WTC11 (cell line): ENCODE results near the gene CAMK2A.

ENCODE experiments used
- ATF3 ChIP-seq: sonication (generic); formaldehyde crosslinking; conservative IDR thresholded peaks from 2 replicates; pipeline ENCODE4 v1.8.1; 2022; ENCODE audit warnings: mild to moderate bottlenecking, missing genetic modification reagents
- CTCF ChIP-seq: fragments of 200-600 bp; IDR thresholded peaks from 2 replicates; pipeline ENCODE4 v1.8.0; 2022; ENCODE audit warnings: antibody characterized with exemption
- ELF4 ChIP-seq: sonication (generic); formaldehyde crosslinking; IDR thresholded peaks from 2 replicates; pipeline ENCODE4 v1.8.1; 2022; ENCODE audit warnings: low read depth, mild to moderate bottlenecking, moderate library complexity, missing genetic modification reagents
- KAT7 ChIP-seq: sonication (generic); formaldehyde crosslinking; IDR thresholded peaks from 2 replicates; pipeline ENCODE4 v1.8.1; 2023; ENCODE audit warnings: missing genetic modification reagents, mild to moderate bottlenecking, borderline replicate concordance
- MAX ChIP-seq: sonication (generic); formaldehyde crosslinking; IDR thresholded peaks from 2 replicates; pipeline ENCODE4 v1.8.0; 2022; ENCODE audit warnings: mild to moderate bottlenecking, missing genetic modification reagents
- MYBL2 ChIP-seq: sonication (generic); formaldehyde crosslinking; IDR thresholded peaks from 2 replicates; pipeline ENCODE4 v1.8.1; 2023; ENCODE audit warnings: mild to moderate bottlenecking, moderate library complexity, missing genetic modification reagents
- NFATC4 ChIP-seq: fragments of 250-450 bp; sonication (Bioruptor Pico); IDR thresholded peaks from 2 replicates; pipeline ENCODE4 v1.9.0; 2021; ENCODE audit warnings: mild to moderate bottlenecking
- SP1 ChIP-seq: sonication (generic); formaldehyde crosslinking; conservative IDR thresholded peaks from 2 replicates; pipeline ENCODE4 v1.8.1; 2022; ENCODE audit warnings: missing genetic modification reagents
- USF2 ChIP-seq: sonication (generic); formaldehyde crosslinking; IDR thresholded peaks from 2 replicates; pipeline ENCODE4 v1.8.1; 2023; ENCODE audit warnings: mild to moderate bottlenecking, missing genetic modification reagents, moderate library complexity

- TF ChIP-seq CTCF (no peak), ELF4 (CRISPR knock-in tag) (no peak), SP1 (CRISPR knock-in tag) (no peak), NFATC4 (CRISPR knock-in tag) (no peak), KAT7 (CRISPR knock-in tag) (no peak), ATF3 (CRISPR knock-in tag) (no peak), USF2 (CRISPR knock-in tag) (no peak), MYBL2 (CRISPR knock-in tag) (no peak), MAX (CRISPR knock-in tag) (no peak)
Observed at GRCh38 chr5:150296496-150296895, 6.9 kb upstream of the CAMK2A start.
